PC-9 (cell line): ENCODE measurements around the gene DOCK1. TPM values are rescaled to one million over a fixed set of nuclear protein-coding genes. Genes with fewer than 3 reads are reported as not detected.

Experiments used
- BruUV-seq: library from RNA; stranded (reverse); fragments of 400-500 nt; replicated peaks from 2 replicates; lab custom pipeline; 2021; lab: Mats Ljungman, UMichigan
- CTCF ChIA-PET: fragments of 300-600 bp; sonication (Branson Sonifier 250); formaldehyde crosslinking; loops from one replicate; lab custom pipeline; 2022; ENCODE audit warnings: antibody characterized with exemption; lab: Charles Lee
- POLR2A ChIA-PET: fragments of 300-600 bp; sonication (Branson Sonifier 250); formaldehyde crosslinking; loops from one replicate; lab custom pipeline; 2022; ENCODE audit warnings: antibody characterized with exemption; ENCODE audit not compliant: unreplicated experiment; lab: Charles Lee
- DNase-seq, 2 experiments: peaks; one replicate each; pipeline versions ENCODE4 v3.0.0 to v3.0.0-alpha.2; 2015 to 2022; ENCODE audit warnings: mixed read lengths in 1 of 2
- H2AFZ ChIP-seq: fragments of 200-600 bp; sonication (generic); 2 replicates; pipeline ENCODE4 v1.8.1; 2017; ENCODE audit warnings: antibody characterized with exemption
- H3F3A ChIP-seq: fragments of 200-600 bp; sonication (generic); 2 replicates; pipeline ENCODE4 v1.8.1; 2017; ENCODE audit warnings: antibody characterized with exemption, mild to moderate bottlenecking, low read depth; ENCODE audit not compliant: insufficient read depth
- H3K27ac ChIP-seq: fragments of 200-600 bp; sonication (generic); 2 replicates; pipeline ENCODE4 v1.6.1; 2016; ENCODE audit warnings: mixed run types
- H3K27me3 ChIP-seq: fragments of 200-600 bp; sonication (generic); 2 replicates; pipeline ENCODE4 v1.6.1; 2016; ENCODE audit warnings: low read depth, mixed run types; ENCODE audit not compliant: insufficient read depth
- H3K36me3 ChIP-seq: fragments of 200-600 bp; sonication (generic); 2 replicates; pipeline ENCODE4 v1.6.1; 2016; ENCODE audit warnings: low read depth, mixed run types
- H3K4me1 ChIP-seq: fragments of 200-600 bp; sonication (generic); replicated peaks from 2 replicates; pipeline ENCODE4 v1.6.1; 2016; ENCODE audit warnings: mixed run types; ENCODE audit not compliant: insufficient read depth
- H3K4me2 ChIP-seq: fragments of 200-600 bp; sonication (generic); 2 replicates; pipeline ENCODE4 v1.6.1; 2017; ENCODE audit warnings: mixed run types
- H3K4me3 ChIP-seq: fragments of 200-600 bp; sonication (generic); 2 replicates; pipeline ENCODE4 v1.6.1; 2016; ENCODE audit warnings: mixed run types
- H3K79me2 ChIP-seq: fragments of 200-600 bp; sonication (generic); 2 replicates; pipeline ENCODE4 v1.6.1; 2017; ENCODE audit warnings: low read depth, mixed run types
- H3K9me2 ChIP-seq: fragments of 200-600 bp; sonication (generic); 2 replicates; pipeline ENCODE4 v1.8.1; 2017; ENCODE audit warnings: mild to moderate bottlenecking; ENCODE audit not compliant: insufficient read depth
- H3K9me3 ChIP-seq: fragments of 200-600 bp; sonication (generic); 2 replicates; pipeline ENCODE4 v1.8.1; 2016; ENCODE audit warnings: low read depth; ENCODE audit not compliant: insufficient read depth
- H4K20me1 ChIP-seq: fragments of 200-600 bp; sonication (generic); 2 replicates; pipeline ENCODE4 v1.8.1; 2017; ENCODE audit not compliant: insufficient read depth
- EZH2 ChIP-seq: fragments of 200-600 bp; sonication (generic); IDR thresholded peaks from 2 replicates; pipeline ENCODE4 v1.8.0; 2017; ENCODE audit warnings: antibody characterized with exemption, low read depth
- intact Hi-C: fragments of 100-400 bp; cut with micrococcal nuclease; formaldehyde crosslinking; loops from one replicate; pipeline ENCODE4 v1.10.0; 2022; ENCODE audit not compliant: unreplicated experiment
- total RNA-seq: library from RNA; stranded (reverse); gene quantifications from 2 replicates; pipeline ENCODE4 v1.2.3, GENCODE V29; 2021
- TF ChIP-seq, protein P1 (sequence below): fragments of 200-600 bp; sonication (generic); conservative IDR thresholded peaks from 2 replicates; pipeline ENCODE4 v1.6.1; 2017; ENCODE audit warnings: mixed run types, antibody characterized with exemption, mild to moderate bottlenecking, moderate library complexity

The DOCK1 gene
- total RNA-seq, 1 experiment from 2014 or later: 24.8 TPM

- BruUV-seq: no TSS peak
- Histone ChIP-seq H3K4me2 (no peak overlapping the region), H3K79me2 (no peaks in the 10 kb centered on the region), H3K27me3 (peaks cover 31% of the 10 kb centered on the region), H3K27ac (no peak overlapping the region), H3K9me2 (no peaks in the 10 kb centered on the region), H3F3A (no peaks in the 10 kb centered on the region), H4K20me1 (no peaks in the 10 kb centered on the region), H3K36me3 (no peaks in the 10 kb centered on the region), H3K4me1 (no peaks in the 10 kb centered on the region), H2AFZ (no peak overlapping the region), H3K9me3 (no peaks in the 10 kb centered on the region), H3K4me3 (no peak overlapping the region)
- TF ChIP-seq, protein P1, sequence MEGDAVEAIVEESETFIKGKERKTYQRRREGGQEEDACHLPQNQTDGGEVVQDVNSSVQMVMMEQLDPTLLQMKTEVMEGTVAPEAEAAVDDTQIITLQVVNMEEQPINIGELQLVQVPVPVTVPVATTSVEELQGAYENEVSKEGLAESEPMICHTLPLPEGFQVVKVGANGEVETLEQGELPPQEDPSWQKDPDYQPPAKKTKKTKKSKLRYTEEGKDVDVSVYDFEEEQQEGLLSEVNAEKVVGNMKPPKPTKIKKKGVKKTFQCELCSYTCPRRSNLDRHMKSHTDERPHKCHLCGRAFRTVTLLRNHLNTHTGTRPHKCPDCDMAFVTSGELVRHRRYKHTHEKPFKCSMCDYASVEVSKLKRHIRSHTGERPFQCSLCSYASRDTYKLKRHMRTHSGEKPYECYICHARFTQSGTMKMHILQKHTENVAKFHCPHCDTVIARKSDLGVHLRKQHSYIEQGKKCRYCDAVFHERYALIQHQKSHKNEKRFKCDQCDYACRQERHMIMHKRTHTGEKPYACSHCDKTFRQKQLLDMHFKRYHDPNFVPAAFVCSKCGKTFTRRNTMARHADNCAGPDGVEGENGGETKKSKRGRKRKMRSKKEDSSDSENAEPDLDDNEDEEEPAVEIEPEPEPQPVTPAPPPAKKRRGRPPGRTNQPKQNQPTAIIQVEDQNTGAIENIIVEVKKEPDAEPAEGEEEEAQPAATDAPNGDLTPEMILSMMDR: no peak
- TF ChIP-seq EZH2: no peak
- ChIA-PET POLR2A (no interaction called here), CTCF (no interaction called here)
- intact Hi-C loops: no loop called here
- no peak for DNase-seq
Observed at GRCh38 chr10:126872768-126873167, 32.5 kb upstream of the DOCK1 start.

- no TSS peak for BruUV-seq
- intact Hi-C loops: no loop called here
- CTCF ChIA-PET: no interaction called here
Observed at GRCh38 chr10:126876456-126876855, 28.8 kb upstream of the DOCK1 start.

DNA sequence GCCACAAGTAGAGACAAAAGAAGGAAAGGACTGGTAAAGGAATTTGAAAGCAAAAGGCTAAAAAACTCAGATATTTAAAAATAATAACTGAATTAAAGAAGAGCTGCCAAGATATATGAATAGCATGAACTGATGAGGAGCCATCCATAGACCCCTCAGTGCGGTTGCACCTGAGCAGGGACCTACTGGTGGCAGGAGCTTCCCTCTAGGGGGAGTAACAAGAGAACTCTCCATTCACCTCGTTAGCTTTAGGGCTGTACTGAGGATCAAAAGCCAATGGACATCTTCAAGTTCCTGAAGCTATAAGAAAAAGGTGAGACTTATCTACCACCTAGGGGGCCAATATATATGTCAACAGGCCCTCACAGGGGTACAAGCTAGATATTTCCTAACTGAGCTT is 27.8 kb upstream of the DOCK1 start:
- no TSS peak for BruUV-seq
- TF ChIP-seq EZH2: no peak
- TF ChIP-seq, protein P1: no peak
- intact Hi-C loops: no loop called here

More at GRCh38 chr10:126876456-126876855, 28.8 kb upstream of the DOCK1 start:
- H4K20me1 ChIP-seq: no peaks in the 10 kb centered on the region
- TF ChIP-seq EZH2: no peak
- TF ChIP-seq, protein P1: no peak
- POLR2A ChIA-PET: no interaction called here
- no peak overlapping the region for H3K4me3 ChIP-seq
- H3K9me3 ChIP-seq: no peaks in the 10 kb centered on the region
- H3K4me2 ChIP-seq: no peak overlapping the region
- DNase-seq: no peak
- no peak overlapping the region for H2AFZ ChIP-seq
- H3K27ac ChIP-seq: no peak overlapping the region
- H3K4me1 ChIP-seq: no peaks in the 10 kb centered on the region
- H3K27me3 ChIP-seq: peaks cover 16% of the 10 kb centered on the region
- H3K36me3 ChIP-seq: no peaks in the 10 kb centered on the region
- no peaks in the 10 kb centered on the region for H3K79me2 ChIP-seq
- no peaks in the 10 kb centered on the region for H3K9me2 ChIP-seq
- H3F3A ChIP-seq: no peaks in the 10 kb centered on the region

More for the DNA sequence above, 27.8 kb upstream of the DOCK1 start:
- H3K4me3 ChIP-seq: no peak overlapping the region
- no peaks in the 10 kb centered on the region for H3F3A ChIP-seq
- H2AFZ ChIP-seq: no peak overlapping the region
- H3K9me2 ChIP-seq: no peaks in the 10 kb centered on the region
- H3K36me3 ChIP-seq: no peaks in the 10 kb centered on the region
- no peaks in the 10 kb centered on the region for H3K79me2 ChIP-seq
- H3K4me1 ChIP-seq: no peaks in the 10 kb centered on the region
- no peaks in the 10 kb centered on the region for H3K9me3 ChIP-seq
- CTCF ChIA-PET: no interaction called here
- H4K20me1 ChIP-seq: no peaks in the 10 kb centered on the region
- H3K27me3 ChIP-seq: peaks cover 16% of the 10 kb centered on the region
- no peak for DNase-seq
- H3K27ac ChIP-seq: no peak overlapping the region
- POLR2A ChIA-PET: no interaction called here
- H3K4me2 ChIP-seq: no peak overlapping the region
